DMS53 treated with DMSO at 0.1 percent for 48 hours (cell line): Measurements from ENCODE around the gene LRRFIP2.
"Not testable (repeated sequence)": the region's sequence is repeated elsewhere in the genome, so short reads cannot be mapped to it uniquely, and the experiment has no call there.

ENCODE experiments used
- DNase-seq: peaks from one replicate; lab custom pipeline; 2025; ENCODE audit not compliant: unreplicated experiment; lab: John Stamatoyannopoulos, UW

The LRRFIP2 gene

GRCh38 chr3:37074178-37074577 lies 100.2 kb downstream of the LRRFIP2 start:
- no peak for DNase-seq

- DNase-seq: no peak
These were observed 101.5 kb downstream of the LRRFIP2 start for GRCh38 chr3:37072892-37073291.

- DNase-seq: no peak
These were observed 102.5 kb downstream of the LRRFIP2 start for GRCh38 chr3:37071921-37072320.

GRCh38 chr3:37068031-37068430 lies 106.4 kb downstream of the LRRFIP2 start:
- no peak for DNase-seq

GRCh38 chr3:37067577-37067976 lies 106.8 kb downstream of the LRRFIP2 start:
- DNase-seq: no peak

GRCh38 chr3:37064747-37065146 lies 109.6 kb downstream of the LRRFIP2 start:
- no peak for DNase-seq

- DNase-seq: no peak
These were observed 116.3 kb downstream of the LRRFIP2 start for GRCh38 chr3:37058117-37058516.

- no peak for DNase-seq
These were observed 117.6 kb downstream of the LRRFIP2 start for GRCh38 chr3:37056826-37057225.

GRCh38 chr3:37055077-37055476 lies 119.3 kb downstream of the LRRFIP2 start:
- DNase-seq: not testable (repeated sequence)

GRCh38 chr3:37054370-37054769 lies 120.0 kb downstream of the LRRFIP2 start:
- no peak for DNase-seq

GRCh38 chr3:37053753-37054152 lies 120.6 kb downstream of the LRRFIP2 start:
- DNase-seq: no peak

GRCh38 chr3:37053337-37053736 lies 121.0 kb downstream of the LRRFIP2 start:
- DNase-seq: no peak

GRCh38 chr3:37052860-37053259 lies 121.5 kb downstream of the LRRFIP2 start:
- no peak for DNase-seq

GRCh38 chr3:37050282-37050681 lies 124.1 kb downstream of the LRRFIP2 start:
- no peak for DNase-seq

GRCh38 chr3:37042712-37043111 lies 131.7 kb downstream of the LRRFIP2 start:
- DNase-seq: not testable (repeated sequence)

GRCh38 chr3:37041546-37042195 lies 132.7 kb downstream of the LRRFIP2 start:
- no peak for DNase-seq

- DNase-seq: no peak
These were observed 134.2 kb downstream of the LRRFIP2 start for GRCh38 chr3:37040231-37040630.

- DNase-seq: no peak
These were observed 135.1 kb downstream of the LRRFIP2 start for GRCh38 chr3:37039161-37039846.

GRCh38 chr3:37037352-37037751 lies 137.0 kb downstream of the LRRFIP2 start:
- no peak for DNase-seq

GRCh38 chr3:37032961-37033360 lies 141.4 kb downstream of the LRRFIP2 start:
- no peak for DNase-seq

- no peak for DNase-seq
These were observed 143.2 kb downstream of the LRRFIP2 start for GRCh38 chr3:37031096-37031682.

- DNase-seq: no peak
These were observed 143.8 kb downstream of the LRRFIP2 start for GRCh38 chr3:37030588-37030987.
